IMR-90 (cell line): ENCODE measurements around the gene C1QTNF1. TPM values are rescaled to one million over a fixed set of nuclear protein-coding genes. Genes with fewer than 3 reads are reported as not detected.

Source experiments
- ATAC-seq: fragments of 200-7000 bp; cut with Tn5 transposase; 2 replicates; pipeline ENCODE4 v1.9.1; 2020; ENCODE audit warnings: low read depth, mild to moderate bottlenecking, moderate library complexity
- BruUV-seq: library from RNA; stranded (reverse); fragments of 400-500 nt; replicated peaks from 2 replicates; lab custom pipeline; 2021; lab: Mats Ljungman, UMichigan
- CTCF ChIA-PET: fragments of 300-600 bp; formaldehyde crosslinking; extraction: SDS; loops from one replicate; lab custom pipeline; 2021; ENCODE audit warnings: antibody characterized with exemption; lab: Yijun Ruan, JAX
- POLR2A ChIA-PET: fragments of 300-600 bp; sonication (Branson Sonifier 250); formaldehyde crosslinking; loops from one replicate; lab custom pipeline; 2022; ENCODE audit warnings: antibody characterized with exemption; ENCODE audit not compliant: unreplicated experiment; lab: Charles Lee
- DNase-seq: peaks from one replicate; pipeline ENCODE4 v3.0.0; 2013
- H2AFZ ChIP-seq: replicated peaks from 2 replicates; pipeline ENCODE3; 2013; ENCODE audit warnings: low read length, mild to moderate bottlenecking; ENCODE audit not compliant: poor library complexity
- H2AK5ac ChIP-seq: 2 replicates; pipeline ENCODE4 v1.6.1; 2013; ENCODE audit warnings: low read depth, low read length, inconsistent platforms
- H2AK9ac ChIP-seq: replicated peaks from 2 replicates; pipeline ENCODE3; 2013; ENCODE audit warnings: mild to moderate bottlenecking, low read depth, low read length, moderate library complexity; ENCODE audit not compliant: poor library complexity
- H2BK120ac ChIP-seq: 2 replicates; pipeline ENCODE4 v1.6.1; 2013; ENCODE audit warnings: low read depth, low read length, inconsistent platforms
- H2BK15ac ChIP-seq: 3 replicates; pipeline ENCODE4 v1.6.1; 2013; ENCODE audit warnings: low read depth, low read length, inconsistent platforms
- H2BK20ac ChIP-seq: 2 replicates; pipeline ENCODE4 v1.6.1; 2013; ENCODE audit warnings: low read depth, mild to moderate bottlenecking, inconsistent platforms, low read length, moderate library complexity
- H2BK5ac ChIP-seq: 2 replicates; pipeline ENCODE4 v1.6.1; 2013; ENCODE audit warnings: mild to moderate bottlenecking, low read depth, low read length, inconsistent platforms; ENCODE audit not compliant: poor library complexity, severe bottlenecking
- H3K14ac ChIP-seq: replicated peaks from 2 replicates; pipeline ENCODE4 v1.6.1; 2013; ENCODE audit warnings: low read depth, low read length, inconsistent platforms
- H3K18ac ChIP-seq: 2 replicates; pipeline ENCODE4 v1.6.1; 2013; ENCODE audit warnings: low read depth, low read length, control low read depth
- H3K23ac ChIP-seq: 2 replicates; pipeline ENCODE4 v1.6.1; 2013; ENCODE audit warnings: low read depth, low read length, inconsistent platforms
- H3K27ac ChIP-seq: 2 replicates; pipeline ENCODE4 v1.5.1; 2013; ENCODE audit warnings: mild to moderate bottlenecking, control low read depth, low read length; ENCODE audit not compliant: insufficient read depth
- H3K27me3 ChIP-seq: 2 replicates; pipeline ENCODE4 v1.6.1; 2013; ENCODE audit warnings: low read length; ENCODE audit not compliant: control insufficient read depth, insufficient read depth
- H3K36me3 ChIP-seq: 2 replicates; pipeline ENCODE4 v1.6.1; 2013; ENCODE audit warnings: low read length, mixed read lengths; ENCODE audit not compliant: control insufficient read depth, insufficient read depth
- H3K4ac ChIP-seq: 2 replicates; pipeline ENCODE4 v1.6.1; 2013; ENCODE audit warnings: low read depth, low read length, inconsistent platforms
- H3K4me1 ChIP-seq: 2 replicates; pipeline ENCODE4 v1.6.1; 2013; ENCODE audit warnings: low read length, mixed read lengths; ENCODE audit not compliant: control insufficient read depth, insufficient read depth
- H3K4me2 ChIP-seq: 2 replicates; pipeline ENCODE4 v1.6.1; 2013; ENCODE audit warnings: low read depth, mild to moderate bottlenecking, control low read depth, low read length, moderate library complexity
- H3K4me3 ChIP-seq: 2 replicates; pipeline ENCODE4 v1.5.1; 2013; ENCODE audit warnings: low read depth, mild to moderate bottlenecking, control low read depth, low read length, moderate library complexity; ENCODE audit not compliant: insufficient read depth
- H3K56ac ChIP-seq: 2 replicates; pipeline ENCODE4 v1.6.1; 2013; ENCODE audit warnings: low read length, inconsistent platforms; ENCODE audit not compliant: insufficient read depth; ENCODE audit errors: extremely low read depth
- H3K79me1 ChIP-seq, 2 experiments: 2 replicates each; pipeline ENCODE4 v1.6.1; 2013; ENCODE audit warnings: low read length in 2 of 2, inconsistent platforms in 1 of 2, low read depth in 1 of 2
- H3K9ac ChIP-seq: 2 replicates; pipeline ENCODE4 v1.6.1; 2013; ENCODE audit warnings: low read depth, low read length, control low read depth
- H3K9me1 ChIP-seq: 2 replicates; pipeline ENCODE4 v1.6.1; 2013; ENCODE audit warnings: low read length, inconsistent platforms; ENCODE audit not compliant: insufficient read depth
- H3K9me3 ChIP-seq: 2 replicates; pipeline ENCODE4 v1.6.1; 2013; ENCODE audit warnings: low read length; ENCODE audit not compliant: control insufficient read depth, insufficient read depth
- H4K20me1 ChIP-seq: 2 replicates; pipeline ENCODE4 v1.6.1; 2013; ENCODE audit warnings: low read length, inconsistent platforms; ENCODE audit not compliant: insufficient read depth
- H4K5ac ChIP-seq: 2 replicates; pipeline ENCODE4 v1.6.1; 2013; ENCODE audit warnings: mild to moderate bottlenecking, low read depth, low read length, control low read depth
- H4K8ac ChIP-seq, 2 experiments: 2 replicates each; pipeline ENCODE4 v1.6.1; 2013; ENCODE audit warnings: low read depth in 2 of 2, low read length in 2 of 2, control low read depth in 1 of 2, inconsistent platforms in 1 of 2
- H4K91ac ChIP-seq: 2 replicates; pipeline ENCODE4 v1.6.1; 2013; ENCODE audit warnings: low read depth, low read length, inconsistent platforms; ENCODE audit not compliant: insufficient read depth
- BHLHE40 ChIP-seq: fragments of 150-350 bp; IDR thresholded peaks from 2 replicates; pipeline ENCODE4 v1.6.1; 2016; ENCODE audit warnings: mild to moderate bottlenecking, low read depth, low read length
- CEBPB ChIP-seq: IDR thresholded peaks from 2 replicates; pipeline ENCODE4 v1.6.1; 2012; ENCODE audit warnings: low read depth, low read length, improper control_type of control experiment
- CHD1 ChIP-seq: IDR thresholded peaks from 2 replicates; pipeline ENCODE4 v1.6.1; 2012; ENCODE audit warnings: low read depth, low read length, improper control_type of control experiment
- FOS ChIP-seq: fragments of 150-350 bp; IDR thresholded peaks from 2 replicates; pipeline ENCODE4 v1.6.1; 2016; ENCODE audit warnings: low read depth, low read length
- MAFK ChIP-seq: IDR thresholded peaks from 2 replicates; pipeline ENCODE4 v1.6.1; 2012; ENCODE audit warnings: low read depth, low read length, improper control_type of control experiment
- MAZ ChIP-seq: IDR thresholded peaks from 2 replicates; pipeline ENCODE4 v1.6.1; 2012; ENCODE audit warnings: low read depth, mild to moderate bottlenecking, low read length, improper control_type of control experiment, moderate library complexity, borderline replicate concordance
- MXI1 ChIP-seq: IDR thresholded peaks from 2 replicates; pipeline ENCODE4 v1.6.1; 2012; ENCODE audit warnings: low read depth, mild to moderate bottlenecking, low read length, moderate library complexity, borderline replicate concordance
- NFE2L2 ChIP-seq: fragments of 150-350 bp; IDR thresholded peaks from 2 replicates; pipeline ENCODE4 v1.6.1; 2016; ENCODE audit warnings: low read depth, mild to moderate bottlenecking, low read length
- POLR2A ChIP-seq: IDR thresholded peaks from 2 replicates; pipeline ENCODE4 v1.6.1; 2012; ENCODE audit warnings: mild to moderate bottlenecking, low read depth, low read length
- RAD21 ChIP-seq: IDR thresholded peaks from 2 replicates; pipeline ENCODE4 v1.6.1; 2012; ENCODE audit warnings: low read length, improper control_type of control experiment
- RCOR1 ChIP-seq: IDR thresholded peaks from 2 replicates; pipeline ENCODE4 v1.6.1; 2012; ENCODE audit warnings: mild to moderate bottlenecking, low read length, improper control_type of control experiment; ENCODE audit not compliant: insufficient replicate concordance
- RFX5 ChIP-seq: IDR thresholded peaks from 2 replicates; pipeline ENCODE4 v1.8.0; 2012; ENCODE audit warnings: low read depth, mild to moderate bottlenecking, low read length, moderate library complexity
- SMC3 ChIP-seq: fragments of 150-350 bp; IDR thresholded peaks from 2 replicates; pipeline ENCODE4 v1.6.1; 2016; ENCODE audit warnings: low read depth, mild to moderate bottlenecking, antibody characterized with exemption, low read length, moderate library complexity
- WGBS, 2 experiments: methylation state at CpG; one replicate each; pipeline versions ENCODE4 v1.1.5 to v1.1.7; 2013; ENCODE audit warnings: missing lambda C conversion rate in 2 of 2; ENCODE audit not compliant: insufficient read length in 1 of 2; ENCODE audit errors: extremely low coverage in 2 of 2; 5-methylcytosine and 5-hydroxymethylcytosine counted together
- dilution Hi-C: fragments of 300-500 bp; cut with HindIII; formaldehyde crosslinking; loops from one replicate; pipeline ENCODE4 v1.14.3; 2018; ENCODE audit warnings: low sequenced_read_pairs; ENCODE audit not compliant: unreplicated experiment
- in situ Hi-C: fragments of 300-500 bp; cut with MboI; formaldehyde crosslinking; loops from 3 replicates; pipeline ENCODE4 v1.14.3; 2019; ENCODE audit warnings: low sequenced_read_pairs, inconsistent platforms, mixed read lengths
- intact Hi-C: fragments of 100-400 bp; cut with micrococcal nuclease; formaldehyde crosslinking; loops from 2 replicates; pipeline ENCODE4 v1.10.0; 2022
- polyA plus RNA-seq, 3 experiments: library from polyadenylated mRNA; depleted of rRNA; stranded (reverse); fragments of >200 nt; gene quantifications; 2 replicates each; pipeline ENCODE4 v1.2.3, GENCODE V29; 2012; ENCODE audit warnings: low replicate concordance in 1 of 3
- total RNA-seq: library from RNA; depleted of rRNA; stranded (reverse); fragments of >200 nt; gene quantifications from 2 replicates; pipeline ENCODE4 v1.2.3, GENCODE V29; 2012
- TF ChIP-seq, protein P1 (sequence below): fragments of 150-350 bp; IDR thresholded peaks from 2 replicates; pipeline ENCODE4 v1.6.1; 2016; ENCODE audit warnings: low read depth, mild to moderate bottlenecking, low read length, moderate library complexity, borderline replicate concordance
- TF ChIP-seq, protein P2 (sequence below): conservative IDR thresholded peaks from 2 replicates; pipeline ENCODE4 v1.5.1; 2012; ENCODE audit warnings: mild to moderate bottlenecking, low read depth, low read length, improper control_type of control experiment
- TF ChIP-seq, protein P3 (sequence below): fragments of 150-350 bp; IDR thresholded peaks from 2 replicates; pipeline ENCODE4 v1.6.1; 2017; ENCODE audit warnings: mild to moderate bottlenecking, antibody characterized with exemption, low read length, low read depth

The C1QTNF1 gene
- total and polyA plus RNA-seq, 2 of the 4 experiments (the other 2 are of a cell fraction) = 3.4 to 8.4 TPM

DNA sequence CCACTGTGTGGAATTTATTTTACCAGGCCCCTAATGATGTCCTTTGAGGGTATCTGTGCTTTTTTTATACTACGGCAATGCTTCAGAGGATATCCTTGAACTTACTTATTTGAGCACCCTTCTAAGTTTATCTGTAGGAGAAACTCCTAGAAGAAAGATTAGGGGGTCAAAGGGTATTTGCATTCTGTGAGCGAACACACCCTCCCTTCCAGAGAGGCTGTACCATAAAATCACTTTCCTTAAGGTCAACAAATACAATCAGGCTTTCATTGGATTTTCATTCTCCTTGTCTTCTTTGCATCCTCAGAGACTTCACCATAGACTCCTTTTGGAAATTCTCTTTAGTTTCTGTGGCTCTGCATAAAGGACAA, 4.7 kb upstream of the C1QTNF1 start:
- Histone ChIP-seq H2BK5ac (no peak overlapping the region), H2BK120ac (no peak overlapping the region), H3K4ac (no peak overlapping the region), H3K14ac (no peak overlapping the region), H2BK15ac (no peak overlapping the region), H3K79me1 (no peaks in the 10 kb centered on the region), H3K27me3 (peaks cover 2% of the 10 kb centered on the region; the same call in 1 of the 2 replicates), H3K9me3 (no peaks in the 10 kb centered on the region), H3K18ac (no peak overlapping the region), H2AK5ac (no peak overlapping the region), H3K56ac (no peak overlapping the region), H3K36me3 (no peaks in the 10 kb centered on the region), H4K91ac (no peak overlapping the region), H2AK9ac (no peak overlapping the region), H2AFZ (no peak overlapping the region), H3K4me2 (no peak overlapping the region), H4K20me1 (no peaks in the 10 kb centered on the region), H2BK20ac (no peak overlapping the region), H3K27ac (no peak overlapping the region), H3K9me1 (no peaks in the 10 kb centered on the region), H3K4me3 (no peak overlapping the region), H3K23ac (no peak overlapping the region), H4K5ac (no peak overlapping the region), H3K9ac (no peak overlapping the region), H4K8ac (no peak overlapping the region), H3K4me1 (peaks cover 13% of the 10 kb centered on the region)
- no CpG with 5 or more reads among the region's 2 CpGs for WGBS, 2 experiments
- ChIA-PET CTCF (interaction anchor here (1.0 to 3.6 kb wide), 2 partner anchors 26 to 64 kb away, joined by 5 to 19 read pairs; no protein-coding TSS in a partner anchor), POLR2A (no interaction called here)
- BruUV-seq = no TSS peak
- ATAC-seq (no peak), DNase-seq (no peak)
- in situ Hi-C loops (loop anchor here (10.0 kb wide), 1 partner anchor 376 kb away; no protein-coding TSS in a partner anchor), intact Hi-C loops (loop anchor here (1.0 kb wide), 3 partner anchors 23 to 374 kb away; no protein-coding TSS in a partner anchor), dilution Hi-C loops (no loop called here)
- TF ChIP-seq, protein P1, sequence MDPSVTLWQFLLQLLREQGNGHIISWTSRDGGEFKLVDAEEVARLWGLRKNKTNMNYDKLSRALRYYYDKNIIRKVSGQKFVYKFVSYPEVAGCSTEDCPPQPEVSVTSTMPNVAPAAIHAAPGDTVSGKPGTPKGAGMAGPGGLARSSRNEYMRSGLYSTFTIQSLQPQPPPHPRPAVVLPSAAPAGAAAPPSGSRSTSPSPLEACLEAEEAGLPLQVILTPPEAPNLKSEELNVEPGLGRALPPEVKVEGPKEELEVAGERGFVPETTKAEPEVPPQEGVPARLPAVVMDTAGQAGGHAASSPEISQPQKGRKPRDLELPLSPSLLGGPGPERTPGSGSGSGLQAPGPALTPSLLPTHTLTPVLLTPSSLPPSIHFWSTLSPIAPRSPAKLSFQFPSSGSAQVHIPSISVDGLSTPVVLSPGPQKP = no peak
- no peak for TF ChIP-seq POLR2A
- TF ChIP-seq, protein P2, sequence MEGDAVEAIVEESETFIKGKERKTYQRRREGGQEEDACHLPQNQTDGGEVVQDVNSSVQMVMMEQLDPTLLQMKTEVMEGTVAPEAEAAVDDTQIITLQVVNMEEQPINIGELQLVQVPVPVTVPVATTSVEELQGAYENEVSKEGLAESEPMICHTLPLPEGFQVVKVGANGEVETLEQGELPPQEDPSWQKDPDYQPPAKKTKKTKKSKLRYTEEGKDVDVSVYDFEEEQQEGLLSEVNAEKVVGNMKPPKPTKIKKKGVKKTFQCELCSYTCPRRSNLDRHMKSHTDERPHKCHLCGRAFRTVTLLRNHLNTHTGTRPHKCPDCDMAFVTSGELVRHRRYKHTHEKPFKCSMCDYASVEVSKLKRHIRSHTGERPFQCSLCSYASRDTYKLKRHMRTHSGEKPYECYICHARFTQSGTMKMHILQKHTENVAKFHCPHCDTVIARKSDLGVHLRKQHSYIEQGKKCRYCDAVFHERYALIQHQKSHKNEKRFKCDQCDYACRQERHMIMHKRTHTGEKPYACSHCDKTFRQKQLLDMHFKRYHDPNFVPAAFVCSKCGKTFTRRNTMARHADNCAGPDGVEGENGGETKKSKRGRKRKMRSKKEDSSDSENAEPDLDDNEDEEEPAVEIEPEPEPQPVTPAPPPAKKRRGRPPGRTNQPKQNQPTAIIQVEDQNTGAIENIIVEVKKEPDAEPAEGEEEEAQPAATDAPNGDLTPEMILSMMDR = no peak
- no peak for TF ChIP-seq MXI1
- no peak for TF ChIP-seq MAFK
- TF ChIP-seq RAD21 = no peak
- TF ChIP-seq RFX5 = no peak
- no peak for TF ChIP-seq RCOR1
- no peak for TF ChIP-seq SMC3
- TF ChIP-seq FOS = no peak
- no peak for TF ChIP-seq MAZ
- TF ChIP-seq, protein P3, sequence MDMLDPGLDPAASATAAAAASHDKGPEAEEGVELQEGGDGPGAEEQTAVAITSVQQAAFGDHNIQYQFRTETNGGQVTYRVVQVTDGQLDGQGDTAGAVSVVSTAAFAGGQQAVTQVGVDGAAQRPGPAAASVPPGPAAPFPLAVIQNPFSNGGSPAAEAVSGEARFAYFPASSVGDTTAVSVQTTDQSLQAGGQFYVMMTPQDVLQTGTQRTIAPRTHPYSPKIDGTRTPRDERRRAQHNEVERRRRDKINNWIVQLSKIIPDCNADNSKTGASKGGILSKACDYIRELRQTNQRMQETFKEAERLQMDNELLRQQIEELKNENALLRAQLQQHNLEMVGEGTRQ = no peak
- no peak for TF ChIP-seq NFE2L2
- no peak for TF ChIP-seq CEBPB
- no peak for TF ChIP-seq BHLHE40
- no peak for TF ChIP-seq CHD1
